Hematopoietic multipotent progenitor cell (in vitro differentiated cells): Measurements from ENCODE around the gene SLX4IP. TPM values are rescaled to one million over a fixed set of nuclear protein-coding genes. Genes with fewer than 3 reads are reported as not detected.

Experiments used
- DNase-seq, 3 donors: peaks; one replicate each; pipeline ENCODE4 v3.0.0-alpha.2; 2011 to 2015; ENCODE audit warnings: low read depth in 2 of 3, low spot score in 2 of 3
- total RNA-seq: library from RNA; depleted of rRNA; stranded (reverse); fragments of >200 nt; gene quantifications from one replicate; pipeline ENCODE4 v1.2.3, GENCODE V29; 2012

The SLX4IP gene
- total RNA-seq, 1 donor, result 4.6 TPM

- no peak for DNase-seq
Measured at GRCh38 chr20:10490257-10490656, 55.2 kb downstream of the SLX4IP start.

- DNase-seq, result no peak
Measured at GRCh38 chr20:10490706-10491105, 55.6 kb downstream of the SLX4IP start.

GRCh38 chr20:10492065-10492464, 57.0 kb downstream of the SLX4IP start:
- DNase-seq, result no peak

- no peak for DNase-seq
Measured at GRCh38 chr20:10492844-10493243, 57.7 kb downstream of the SLX4IP start.

GRCh38 chr20:10495173-10495572, 60.1 kb downstream of the SLX4IP start:
- DNase-seq, result no peak

- no peak for DNase-seq
Measured at GRCh38 chr20:10496465-10496864, 61.4 kb downstream of the SLX4IP start.

- DNase-seq, result no peak
Measured at GRCh38 chr20:10497283-10497682, 62.2 kb downstream of the SLX4IP start.

GRCh38 chr20:10497791-10498190, 62.7 kb downstream of the SLX4IP start:
- DNase-seq, result no peak

GRCh38 chr20:10498200-10498599, 63.1 kb downstream of the SLX4IP start:
- DNase-seq, result peak in 1 of 3 donors; percentile 45

- peak in 2 of 3 donors; percentile 59 to 83 for DNase-seq
Measured at GRCh38 chr20:10501402-10501801, 66.3 kb downstream of the SLX4IP start.

- DNase-seq, result no peak
Measured at GRCh38 chr20:10502098-10502526, 67.0 kb downstream of the SLX4IP start.

GRCh38 chr20:10504608-10504993, 69.5 kb downstream of the SLX4IP start:
- DNase-seq, result no peak

- DNase-seq, result peak in 1 of 3 donors; percentile 57
Measured at GRCh38 chr20:10504994-10505730, 70.1 kb downstream of the SLX4IP start.

GRCh38 chr20:10505827-10506226, 70.7 kb downstream of the SLX4IP start:
- DNase-seq, result no peak

- no peak for DNase-seq
Measured at GRCh38 chr20:10507052-10507451, 71.9 kb downstream of the SLX4IP start.

GRCh38 chr20:10508060-10508459, 73.0 kb downstream of the SLX4IP start:
- no peak for DNase-seq

- no peak for DNase-seq
Measured at GRCh38 chr20:10508468-10509251, 73.6 kb downstream of the SLX4IP start.

GRCh38 chr20:10509376-10509775, 74.3 kb downstream of the SLX4IP start:
- no peak for DNase-seq

GRCh38 chr20:10510216-10510615, 75.1 kb downstream of the SLX4IP start:
- DNase-seq, result no peak

- no peak for DNase-seq
Measured at GRCh38 chr20:10511170-10511508, 76.0 kb downstream of the SLX4IP start.

GRCh38 chr20:10511509-10512251, 76.6 kb downstream of the SLX4IP start:
- peak in 2 of 3 donors; percentile 95 to 96 for DNase-seq
